ENCODE data around the gene C6orf47.

DNA sequence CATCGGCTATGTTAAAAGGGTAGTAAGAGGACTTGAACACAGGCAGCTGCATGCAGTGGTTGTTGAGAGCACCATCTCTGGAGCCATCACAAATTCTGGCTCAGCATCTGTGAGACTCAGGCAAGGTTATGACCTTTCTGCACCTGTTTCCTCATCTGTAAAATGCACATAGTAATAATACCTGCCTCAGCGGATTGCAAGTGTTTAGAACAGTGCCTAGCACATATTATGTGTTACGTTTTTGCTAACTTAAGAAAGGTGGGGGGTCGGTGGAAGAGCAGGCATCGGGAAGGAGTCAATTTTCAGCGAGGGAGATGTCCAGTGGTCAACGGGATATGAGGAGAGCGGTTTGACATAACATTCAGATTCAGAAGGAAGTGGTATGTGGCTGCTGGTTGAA is 17.4 kb upstream of the C6orf47 start:
- TF ChIP-seq, protein P1, sequence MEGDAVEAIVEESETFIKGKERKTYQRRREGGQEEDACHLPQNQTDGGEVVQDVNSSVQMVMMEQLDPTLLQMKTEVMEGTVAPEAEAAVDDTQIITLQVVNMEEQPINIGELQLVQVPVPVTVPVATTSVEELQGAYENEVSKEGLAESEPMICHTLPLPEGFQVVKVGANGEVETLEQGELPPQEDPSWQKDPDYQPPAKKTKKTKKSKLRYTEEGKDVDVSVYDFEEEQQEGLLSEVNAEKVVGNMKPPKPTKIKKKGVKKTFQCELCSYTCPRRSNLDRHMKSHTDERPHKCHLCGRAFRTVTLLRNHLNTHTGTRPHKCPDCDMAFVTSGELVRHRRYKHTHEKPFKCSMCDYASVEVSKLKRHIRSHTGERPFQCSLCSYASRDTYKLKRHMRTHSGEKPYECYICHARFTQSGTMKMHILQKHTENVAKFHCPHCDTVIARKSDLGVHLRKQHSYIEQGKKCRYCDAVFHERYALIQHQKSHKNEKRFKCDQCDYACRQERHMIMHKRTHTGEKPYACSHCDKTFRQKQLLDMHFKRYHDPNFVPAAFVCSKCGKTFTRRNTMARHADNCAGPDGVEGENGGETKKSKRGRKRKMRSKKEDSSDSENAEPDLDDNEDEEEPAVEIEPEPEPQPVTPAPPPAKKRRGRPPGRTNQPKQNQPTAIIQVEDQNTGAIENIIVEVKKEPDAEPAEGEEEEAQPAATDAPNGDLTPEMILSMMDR (conservative IDR thresholded peaks at IDR 0.05; ENCODE audit: low read length), result no peak
- no peak for TF ChIP-seq EZH2phosphoT487 (IDR thresholded peaks at IDR 0.05; ENCODE audit: borderline replicate concordance, low read depth, low read length)

All from OCI-LY7 (cell line).